ENCODE results near the gene ZNF648.
"Not testable (repeated sequence)": the region's sequence is repeated elsewhere in the genome, so short reads cannot be mapped to it uniquely, and the experiment has no call there.

ZNF648 gene

GRCh38 chr1:182061594-182061993 lies at the start of gene ZNF648:
Gene ZNF648, minus strand, starts transcription at chr1:182061712. Its CDS starts 3,702 bp downstream, at chr1:182058010.
- no peak for DNase-seq (ENCODE audit: low read depth)

- DNase-seq (ENCODE audit: low read depth), result no peak
Observed at GRCh38 chr1:182110635-182111034, 49.1 kb upstream of the ZNF648 start.

GRCh38 chr1:182109771-182110170 lies 48.3 kb upstream of the ZNF648 start:
- DNase-seq (ENCODE audit: low read depth), result no peak

GRCh38 chr1:182107209-182107608 lies 45.7 kb upstream of the ZNF648 start:
- no peak for DNase-seq (ENCODE audit: low read depth)

- DNase-seq (ENCODE audit: low read depth), result no peak
Observed at GRCh38 chr1:182102043-182102416, 40.5 kb upstream of the ZNF648 start.

- DNase-seq (ENCODE audit: low read depth), result no peak
Observed at GRCh38 chr1:182101415-182102042, 40.0 kb upstream of the ZNF648 start.

- no peak for DNase-seq (ENCODE audit: low read depth)
Observed at GRCh38 chr1:182098301-182098700, 36.8 kb upstream of the ZNF648 start.

GRCh38 chr1:182095946-182096345 lies 34.4 kb upstream of the ZNF648 start:
- DNase-seq (ENCODE audit: low read depth), result no peak

GRCh38 chr1:182094514-182095005 lies 33.0 kb upstream of the ZNF648 start:
- not testable (repeated sequence) for DNase-seq (ENCODE audit: low read depth)

- no peak for DNase-seq (ENCODE audit: low read depth)
Observed at GRCh38 chr1:182093781-182094180, 32.3 kb upstream of the ZNF648 start.

- peak; percentile 25 for DNase-seq (ENCODE audit: low read depth)
Observed at GRCh38 chr1:182092336-182092735, 30.8 kb upstream of the ZNF648 start.

- DNase-seq (ENCODE audit: low read depth), result no peak
Observed at GRCh38 chr1:182091083-182091482, 29.6 kb upstream of the ZNF648 start.

- no peak for DNase-seq (ENCODE audit: low read depth)
Observed at GRCh38 chr1:182087719-182088350, 26.3 kb upstream of the ZNF648 start.

GRCh38 chr1:182087304-182087703 lies 25.8 kb upstream of the ZNF648 start:
- no peak for DNase-seq (ENCODE audit: low read depth)

- DNase-seq (ENCODE audit: low read depth), result no peak
Observed at GRCh38 chr1:182086620-182087019, 25.1 kb upstream of the ZNF648 start.

- DNase-seq (ENCODE audit: low read depth), result no peak
Observed at GRCh38 chr1:182086136-182086535, 24.6 kb upstream of the ZNF648 start.

- no peak for DNase-seq (ENCODE audit: low read depth)
Observed at GRCh38 chr1:182085726-182086125, 24.2 kb upstream of the ZNF648 start.

- DNase-seq (ENCODE audit: low read depth), result peak; percentile 49
Observed at GRCh38 chr1:182084487-182085316, 23.2 kb upstream of the ZNF648 start.

- DNase-seq (ENCODE audit: low read depth), result no peak
Observed at GRCh38 chr1:182083851-182084486, 22.5 kb upstream of the ZNF648 start.

GRCh38 chr1:182080955-182081582 lies 19.6 kb upstream of the ZNF648 start:
- DNase-seq (ENCODE audit: low read depth), result peak; percentile 51

GRCh38 chr1:182080040-182080439 lies 18.5 kb upstream of the ZNF648 start:
- no peak for DNase-seq (ENCODE audit: low read depth)

- no peak for DNase-seq (ENCODE audit: low read depth)
Observed at GRCh38 chr1:182071924-182072323, 10.4 kb upstream of the ZNF648 start.

Measured in iris pigment epithelial cell (primary cell).